ENCODE data around the gene ZNF740.

Gene ZNF740

GRCh38 chr12:53214687-53215455 lies 34.3 kb downstream of the ZNF740 start:
- DNase-seq (ENCODE audit: low spot score): no peak

GRCh38 chr12:53215497-53215896 lies 35.0 kb downstream of the ZNF740 start:
- no peak for DNase-seq (ENCODE audit: low spot score)

GRCh38 chr12:53217051-53217930 lies 36.8 kb downstream of the ZNF740 start:
- DNase-seq (ENCODE audit: low spot score): no peak

- DNase-seq (ENCODE audit: low spot score): no peak
Measured at GRCh38 chr12:53217931-53218307, 37.4 kb downstream of the ZNF740 start.

GRCh38 chr12:53218551-53219291 lies 38.2 kb downstream of the ZNF740 start:
- DNase-seq (ENCODE audit: low spot score): no peak

- DNase-seq (ENCODE audit: low spot score): no peak
Measured at GRCh38 chr12:53219292-53219955, 38.9 kb downstream of the ZNF740 start.

- no peak for DNase-seq (ENCODE audit: low spot score)
Measured at GRCh38 chr12:53219956-53220693, 39.6 kb downstream of the ZNF740 start.

GRCh38 chr12:53220694-53221202 lies 40.2 kb downstream of the ZNF740 start:
- DNase-seq (ENCODE audit: low spot score): peak; percentile 78

GRCh38 chr12:53221203-53222080 lies 40.9 kb downstream of the ZNF740 start:
- peak; percentile 77 for DNase-seq (ENCODE audit: low spot score)

GRCh38 chr12:53222170-53222721 lies 41.7 kb downstream of the ZNF740 start:
- no peak for DNase-seq (ENCODE audit: low spot score)

- DNase-seq (ENCODE audit: low spot score): no peak
Measured at GRCh38 chr12:53222806-53223261, 42.3 kb downstream of the ZNF740 start.

- peak; percentile 85 for DNase-seq (ENCODE audit: low spot score)
Measured at GRCh38 chr12:53223389-53224060, 43.0 kb downstream of the ZNF740 start.

- no peak for DNase-seq (ENCODE audit: low spot score)
Measured at GRCh38 chr12:53224061-53224896, 43.8 kb downstream of the ZNF740 start.

- DNase-seq (ENCODE audit: low spot score): no peak
Measured at GRCh38 chr12:53224897-53225634, 44.5 kb downstream of the ZNF740 start.

GRCh38 chr12:53225635-53226424 lies 45.3 kb downstream of the ZNF740 start:
- DNase-seq (ENCODE audit: low spot score): no peak

- DNase-seq (ENCODE audit: low spot score): no peak
Measured at GRCh38 chr12:53226815-53227214, 46.3 kb downstream of the ZNF740 start.
